Measurements from ENCODE around the gene HIPK2. TPM values are rescaled to one million over a fixed set of nuclear protein-coding genes. Genes with fewer than 3 reads are reported as not detected.
"Not testable (repeated sequence)": the region's sequence is repeated elsewhere in the genome, so short reads cannot be mapped to it uniquely, and the experiment has no call there.

HIPK2 gene
- total RNA-seq, 4 donors from 2014 or later = 16.6 to 60.2 (median 35.1) TPM

GRCh38 chr7:139562491-139562890 is 215.3 kb downstream of the HIPK2 start:
- Histone ChIP-seq H3K9me3 (no peaks in the 10 kb centered on the region), H3K4me3 (no peak overlapping the region), H3K27ac (no peak overlapping the region), H3K36me3 (peaks cover 0 to under 1% (median 0%) of the 10 kb centered on the region in 3 donors), H3K4me1 (no peaks in the 10 kb centered on the region), H3K27me3 (no peaks in the 10 kb centered on the region)
- DNase-seq = peak in 1 of 3 donors; percentile 34
- TF ChIP-seq POLR2A (IDR thresholded peaks at IDR 0.05) (no peak), CTCF (IDR thresholded peaks at IDR 0.05) (no peak)

- no peak overlapping the region for H3K27ac ChIP-seq
- no peak overlapping the region for H3K4me3 ChIP-seq
- H3K9me3 ChIP-seq = no peaks in the 10 kb centered on the region
- no peaks in the 10 kb centered on the region for H3K27me3 ChIP-seq
- H3K4me1 ChIP-seq = no peaks in the 10 kb centered on the region
- H3K36me3 ChIP-seq = no peaks in the 10 kb centered on the region
- DNase-seq = peak in 2 of 3 donors; percentile 70 to 80
- TF ChIP-seq POLR2A (IDR thresholded peaks at IDR 0.05) (no peak), CTCF (IDR thresholded peaks at IDR 0.05) (no peak)
These were observed 217.1 kb downstream of the HIPK2 start for GRCh38 chr7:139560678-139561077.

- H3K27ac ChIP-seq = no peak overlapping the region
- no peak for DNase-seq
- H3K4me1 ChIP-seq = no peaks in the 10 kb centered on the region
- no peaks in the 10 kb centered on the region for H3K9me3 ChIP-seq
- TF ChIP-seq CTCF (IDR thresholded peaks at IDR 0.05) (no peak), POLR2A (IDR thresholded peaks at IDR 0.05) (no peak)
- H3K27me3 ChIP-seq = no peaks in the 10 kb centered on the region
- no peak overlapping the region for H3K4me3 ChIP-seq
- no peaks in the 10 kb centered on the region for H3K36me3 ChIP-seq
These were observed 217.6 kb downstream of the HIPK2 start for GRCh38 chr7:139560199-139560598.

GRCh38 chr7:139559364-139560105 is 218.3 kb downstream of the HIPK2 start:
- Histone ChIP-seq H3K27ac (no peak overlapping the region), H3K4me1 (no peaks in the 10 kb centered on the region), H3K36me3 (no peaks in the 10 kb centered on the region), H3K9me3 (no peaks in the 10 kb centered on the region), H3K4me3 (no peak overlapping the region), H3K27me3 (no peaks in the 10 kb centered on the region)
- DNase-seq = peak in 1 of 3 donors; percentile 19
- TF ChIP-seq CTCF (IDR thresholded peaks at IDR 0.05) = no peak

- no peaks in the 10 kb centered on the region for H3K36me3 ChIP-seq
- no peaks in the 10 kb centered on the region for H3K9me3 ChIP-seq
- DNase-seq = peak in 1 of 3 donors; percentile 33
- H3K27ac ChIP-seq = no peak overlapping the region
- TF ChIP-seq POLR2A (IDR thresholded peaks at IDR 0.05) (no peak), CTCF (IDR thresholded peaks at IDR 0.05) (no peak)
- H3K4me3 ChIP-seq = no peak overlapping the region
- no peaks in the 10 kb centered on the region for H3K27me3 ChIP-seq
- no peaks in the 10 kb centered on the region for H3K4me1 ChIP-seq
These were observed 219.8 kb downstream of the HIPK2 start for GRCh38 chr7:139557857-139558581.

- H3K27me3 ChIP-seq, H3K4me3 ChIP-seq, H3K9me3 ChIP-seq, H3K4me1 ChIP-seq, H3K36me3 ChIP-seq, H3K27ac ChIP-seq, DNase-seq: not testable (repeated sequence)
These were observed 223.7 kb downstream of the HIPK2 start for GRCh38 chr7:139553991-139554700.
